ENCODE data around the gene SLC37A1. TPM values are rescaled to one million over a fixed set of nuclear protein-coding genes. Genes with fewer than 3 reads are reported as not detected.
A peak's percentile ranks its signal among the peaks of the same experiment; 100 is the strongest.
"Not testable (repeated sequence)": the region's sequence is repeated elsewhere in the genome, so short reads cannot be mapped to it uniquely, and the experiment has no call there.

The SLC37A1 gene
- total and polyA plus RNA-seq, 7 donors = 2.3 to 98.5 (median 7.8) TPM

GRCh38 chr21:42626171-42626570, 112.5 kb downstream of the SLC37A1 start:
- Histone ChIP-seq H3K27me3 (no peaks in the 10 kb centered on the region), H3K36me3 (no peaks in the 10 kb centered on the region), H3K27ac (no peak overlapping the region), H3K9me3 (no peaks in the 10 kb centered on the region), H3K4me1 (no peaks in the 10 kb centered on the region), H3K4me3 (no peak overlapping the region)
- TF ChIP-seq CTCF (IDR thresholded peaks at IDR 0.05) (no peak), POLR2A (IDR thresholded peaks at IDR 0.05) (no peak), EP300 (IDR thresholded peaks at IDR 0.05) (no peak), POLR2AphosphoS5 (IDR thresholded peaks at IDR 0.05) (no peak)
- intact Hi-C loops (cut with DNase I) = no loop called here
- DNase-seq = peak; percentile 26
- 94 to 95% methylated on average over 14 of the region's 14 CpGs for WGBS, 2 donors

GRCh38 chr21:42627527-42628289, 114.1 kb downstream of the SLC37A1 start:
- no peaks in the 10 kb centered on the region for H3K27me3 ChIP-seq
- WGBS, 2 donors = 86% methylated on average over 15 of the region's 15 CpGs
- no peak overlapping the region for H3K27ac ChIP-seq
- no peaks in the 10 kb centered on the region for H3K4me1 ChIP-seq
- DNase-seq = peak; percentile 52
- H3K4me3 ChIP-seq = no peak overlapping the region
- intact Hi-C loops (cut with DNase I) = no loop called here
- H3K36me3 ChIP-seq = no peaks in the 10 kb centered on the region
- no peaks in the 10 kb centered on the region for H3K9me3 ChIP-seq
- no peak for TF ChIP-seq POLR2AphosphoS5 (IDR thresholded peaks at IDR 0.05)
- TF ChIP-seq EP300 (IDR thresholded peaks at IDR 0.05) = no peak
- no peak for TF ChIP-seq POLR2A (IDR thresholded peaks at IDR 0.05)
- no peak for TF ChIP-seq CTCF (IDR thresholded peaks at IDR 0.05)

- H3K27me3 ChIP-seq; intact Hi-C loops (cut with DNase I); H3K27ac ChIP-seq; H3K4me1 ChIP-seq; H3K4me3 ChIP-seq; DNase-seq; H3K9me3 ChIP-seq; H3K36me3 ChIP-seq: not testable (repeated sequence)
- 89 to 95% methylated on average over 2 of the region's 2 CpGs for WGBS, 2 donors
Observed at GRCh38 chr21:42628466-42629061, 114.9 kb downstream of the SLC37A1 start.

GRCh38 chr21:42629933-42630589, 116.4 kb downstream of the SLC37A1 start:
- 79 to 83% methylated on average over 9 of the region's 9 CpGs for WGBS, 2 donors
- H3K4me1 ChIP-seq = no peaks in the 10 kb centered on the region
- no peak for TF ChIP-seq CTCF (IDR thresholded peaks at IDR 0.05)
- TF ChIP-seq EP300 (IDR thresholded peaks at IDR 0.05) = no peak
- TF ChIP-seq POLR2AphosphoS5 (IDR thresholded peaks at IDR 0.05) = no peak
- H3K27me3 ChIP-seq = no peaks in the 10 kb centered on the region
- no peaks in the 10 kb centered on the region for H3K9me3 ChIP-seq
- H3K27ac ChIP-seq = no peak overlapping the region
- H3K4me3 ChIP-seq = no peak overlapping the region
- DNase-seq = peak; percentile 37
- intact Hi-C loops (cut with DNase I) = no loop called here
- no peaks in the 10 kb centered on the region for H3K36me3 ChIP-seq

GRCh38 chr21:42630626-42631025, 117.0 kb downstream of the SLC37A1 start:
- H3K27me3 ChIP-seq = no peaks in the 10 kb centered on the region
- no peaks in the 10 kb centered on the region for H3K36me3 ChIP-seq
- no peak overlapping the region for H3K4me3 ChIP-seq
- H3K9me3 ChIP-seq = no peaks in the 10 kb centered on the region
- H3K4me1 ChIP-seq = no peaks in the 10 kb centered on the region
- intact Hi-C loops (cut with DNase I) = no loop called here
- DNase-seq = peak; percentile 29
- 81% methylated on average over 9 of the region's 9 CpGs for WGBS, 2 donors
- H3K27ac ChIP-seq = no peak overlapping the region
- TF ChIP-seq EP300 (IDR thresholded peaks at IDR 0.05) = no peak
- TF ChIP-seq POLR2A (IDR thresholded peaks at IDR 0.05) = no peak
- TF ChIP-seq POLR2AphosphoS5 (IDR thresholded peaks at IDR 0.05) = no peak
- no peak for TF ChIP-seq CTCF (IDR thresholded peaks at IDR 0.05)

Measured in sigmoid colon (tissue), 7 donors.